Ascending aorta (tissue), 2 donors: Measurements from ENCODE around the gene AKAP7. TPM values are rescaled to one million over a fixed set of nuclear protein-coding genes. Genes with fewer than 3 reads are reported as not detected.
"Not testable (repeated sequence)": the region's sequence is repeated elsewhere in the genome, so short reads cannot be mapped to it uniquely, and the experiment has no call there.

ENCODE experiments used
- DNase-seq, 2 donors: peaks; one replicate each; pipeline ENCODE4 v3.0.0-alpha.2; 2019; ENCODE audit warnings: low spot score in 2 of 2
- H3K27ac ChIP-seq, 2 donors: fragments of 200-600 bp; sonication (generic); one replicate each; pipeline ENCODE4 v1.5.1; 2016 to 2017; ENCODE audit warnings: mild to moderate bottlenecking in 1 of 2
- H3K27me3 ChIP-seq: fragments of 200-600 bp; sonication (generic); one replicate; pipeline ENCODE4 v1.5.1; 2017
- H3K36me3 ChIP-seq, 2 donors: fragments of 200-600 bp; sonication (generic); one replicate each; pipeline ENCODE4 v1.5.1; 2016
- H3K4me1 ChIP-seq, 2 donors: fragments of 200-600 bp; sonication (generic); one replicate each; pipeline ENCODE4 v1.5.1; 2016 to 2017; ENCODE audit warnings: mild to moderate bottlenecking in 1 of 2
- H3K4me3 ChIP-seq, 2 donors: fragments of 200-600 bp; sonication (generic); one replicate each; pipeline ENCODE4 v1.5.1; 2016 to 2017; ENCODE audit warnings: mild to moderate bottlenecking in 1 of 2
- H3K9me3 ChIP-seq, 2 donors: fragments of 200-600 bp; sonication (generic); one replicate each; pipeline ENCODE4 v1.5.1; 2016
- intact Hi-C: fragments of 100-400 bp; cut with DNase I; formaldehyde crosslinking; loops from one replicate; pipeline ENCODE4 v1.15.1; 2023
- total RNA-seq: library from RNA; depleted of rRNA; stranded (reverse); fragments of >200 nt; gene quantifications from one replicate; pipeline ENCODE4 v1.1.0, GENCODE V29; 2016
- TF ChIP-seq, protein P1 (sequence below), 3 experiments: fragments of 200-600 bp in 2 of 3; fragments of 450-650 bp in 1 of 3; sonication (generic) in 2 of 3; IDR thresholded peaks; one replicate each; pipeline ENCODE4 v1.5.1; 2016 to 2019; ENCODE audit warnings: antibody characterized with exemption in 3 of 3, mild to moderate bottlenecking in 1 of 3, moderate library complexity in 1 of 3

AKAP7 gene
- total RNA-seq = 1.3 TPM

DNA sequence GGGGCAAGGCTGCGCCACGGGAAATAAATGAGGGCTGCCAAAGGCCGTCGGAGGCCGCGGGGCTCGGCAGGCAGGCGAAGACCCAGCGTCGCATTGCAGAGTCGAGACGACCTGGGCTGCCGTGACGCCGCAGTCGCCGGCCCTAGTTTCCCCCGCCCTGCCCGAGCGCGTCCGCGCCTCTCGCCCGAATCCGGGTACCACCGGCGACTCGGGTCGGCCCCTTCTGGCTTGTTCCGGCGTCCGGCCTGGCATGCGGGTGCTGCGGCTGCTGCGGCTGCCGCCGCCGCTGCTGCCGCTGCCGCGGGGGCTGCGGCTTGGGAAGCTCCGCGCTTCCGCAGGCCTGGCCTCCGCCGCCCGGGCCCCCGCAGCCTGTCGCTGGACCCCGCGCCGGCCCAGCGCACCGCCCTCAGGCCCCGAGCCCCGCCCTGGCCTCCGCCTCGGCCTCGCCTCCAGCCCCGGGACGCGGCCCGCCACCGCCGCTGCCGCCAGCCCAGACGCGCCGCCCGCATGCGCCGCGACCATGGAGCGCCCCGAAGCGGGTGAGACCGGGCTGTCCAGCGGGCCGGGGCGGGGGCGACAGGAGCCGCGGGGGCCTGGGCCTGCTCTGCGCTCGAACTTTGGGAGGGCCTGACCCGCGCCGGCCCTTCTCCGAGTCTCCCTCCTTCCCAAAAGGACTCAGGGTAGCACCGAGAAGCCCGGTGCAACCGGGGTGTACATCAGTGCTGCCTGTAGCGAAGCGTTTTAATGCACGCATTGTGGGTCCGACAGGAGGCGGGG lies at the start of gene AKAP7:
Gene AKAP7 (plus strand): TSS at position 224 of the 777 bp plus-strand sequence. CDS start 297 bp downstream, at position 521.
- intact Hi-C loops = loop anchor here (1.0 to 10.0 kb wide), 3 partner anchors 72 to 1641 kb away; partner anchors contain the start of gene EPB41L2
- Histone ChIP-seq H3K36me3 (no peaks in the 10 kb centered on the region), H3K4me1 (no peaks in the 10 kb centered on the region), H3K27ac (peak within 1 kb of the TSS; percentile 87 to 94), H3K4me3 (peak within 1 kb of the TSS; percentile 83 to 98), H3K27me3 (no peaks in the 10 kb centered on the region), H3K9me3 (no peaks in the 10 kb centered on the region)
- peak in 1 of 2 donors; percentile 81 for DNase-seq
- TF ChIP-seq, protein P1, sequence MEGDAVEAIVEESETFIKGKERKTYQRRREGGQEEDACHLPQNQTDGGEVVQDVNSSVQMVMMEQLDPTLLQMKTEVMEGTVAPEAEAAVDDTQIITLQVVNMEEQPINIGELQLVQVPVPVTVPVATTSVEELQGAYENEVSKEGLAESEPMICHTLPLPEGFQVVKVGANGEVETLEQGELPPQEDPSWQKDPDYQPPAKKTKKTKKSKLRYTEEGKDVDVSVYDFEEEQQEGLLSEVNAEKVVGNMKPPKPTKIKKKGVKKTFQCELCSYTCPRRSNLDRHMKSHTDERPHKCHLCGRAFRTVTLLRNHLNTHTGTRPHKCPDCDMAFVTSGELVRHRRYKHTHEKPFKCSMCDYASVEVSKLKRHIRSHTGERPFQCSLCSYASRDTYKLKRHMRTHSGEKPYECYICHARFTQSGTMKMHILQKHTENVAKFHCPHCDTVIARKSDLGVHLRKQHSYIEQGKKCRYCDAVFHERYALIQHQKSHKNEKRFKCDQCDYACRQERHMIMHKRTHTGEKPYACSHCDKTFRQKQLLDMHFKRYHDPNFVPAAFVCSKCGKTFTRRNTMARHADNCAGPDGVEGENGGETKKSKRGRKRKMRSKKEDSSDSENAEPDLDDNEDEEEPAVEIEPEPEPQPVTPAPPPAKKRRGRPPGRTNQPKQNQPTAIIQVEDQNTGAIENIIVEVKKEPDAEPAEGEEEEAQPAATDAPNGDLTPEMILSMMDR (IDR thresholded peaks at IDR 0.05) = no peak

DNA sequence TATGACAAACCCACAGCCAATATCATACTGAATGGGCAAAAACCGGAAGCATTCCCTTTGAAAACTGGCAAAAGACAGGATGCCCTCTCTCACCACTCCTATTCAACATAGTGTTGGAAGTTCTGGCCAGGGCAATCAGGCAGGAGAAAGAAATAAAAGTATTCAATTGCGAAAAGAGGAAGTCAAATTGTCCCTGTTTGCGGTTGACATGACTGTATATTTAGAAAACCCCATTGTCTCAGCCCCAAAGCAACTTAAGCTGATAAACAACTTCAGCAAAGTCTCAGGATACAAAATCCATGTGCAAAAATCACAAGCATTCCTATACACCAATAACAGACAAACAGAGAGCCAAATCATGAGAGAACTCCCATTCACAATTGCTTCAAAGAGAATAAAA lies 44.9 kb upstream of the AKAP7 start:
- DNase-seq, intact Hi-C loops, H3K36me3 ChIP-seq, H3K27me3 ChIP-seq, H3K9me3 ChIP-seq, H3K27ac ChIP-seq, H3K4me3 ChIP-seq, H3K4me1 ChIP-seq: not testable (repeated sequence)

DNA sequence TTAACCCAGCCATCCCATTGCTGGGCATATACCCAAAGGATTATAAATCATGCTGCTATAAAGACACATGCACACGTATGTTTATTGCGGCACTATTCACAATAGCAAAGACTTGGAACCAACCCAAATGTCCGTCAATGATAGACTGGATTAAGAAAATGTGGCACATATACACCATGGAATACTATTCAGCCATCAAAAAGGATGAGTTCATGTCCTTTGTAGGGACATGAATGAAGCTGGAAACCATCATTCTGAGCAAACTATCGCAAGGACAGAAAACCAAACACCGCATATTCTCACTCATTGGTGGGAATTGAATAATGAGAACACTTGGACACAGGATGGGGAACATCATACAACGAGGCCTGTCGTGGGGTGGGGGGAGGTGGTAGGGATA lies 43.3 kb upstream of the AKAP7 start:
- intact Hi-C loops, H3K9me3 ChIP-seq, H3K27ac ChIP-seq, H3K4me1 ChIP-seq, H3K4me3 ChIP-seq, H3K27me3 ChIP-seq, H3K36me3 ChIP-seq, DNase-seq: not testable (repeated sequence)

DNA sequence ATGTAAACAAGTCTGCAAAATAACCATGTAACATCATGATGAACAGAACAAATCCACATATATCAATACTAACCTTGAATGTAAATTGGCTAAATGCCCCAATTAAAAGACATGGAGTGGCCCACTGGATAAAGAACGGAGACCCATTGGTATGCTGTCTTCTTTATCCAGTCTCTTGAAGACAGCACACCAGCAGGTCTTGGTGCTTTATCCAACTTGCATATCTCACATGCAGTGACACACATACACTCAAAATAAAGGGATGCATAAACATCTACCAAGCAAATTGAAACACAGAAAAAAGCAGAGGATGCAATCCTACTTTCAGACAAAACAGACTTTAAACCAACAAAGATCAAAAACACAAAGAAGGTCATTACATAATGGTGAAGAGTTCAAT lies 41.9 kb upstream of the AKAP7 start:
- DNase-seq = no peak
- TF ChIP-seq, protein P1 (IDR thresholded peaks at IDR 0.05) = no peak
- Histone ChIP-seq H3K27me3 (no peaks in the 10 kb centered on the region), H3K9me3 (no peaks in the 10 kb centered on the region), H3K36me3 (no peaks in the 10 kb centered on the region), H3K4me1 (no peaks in the 10 kb centered on the region), H3K27ac (no peak overlapping the region), H3K4me3 (no peak overlapping the region)
- intact Hi-C loops = no loop called here

DNA sequence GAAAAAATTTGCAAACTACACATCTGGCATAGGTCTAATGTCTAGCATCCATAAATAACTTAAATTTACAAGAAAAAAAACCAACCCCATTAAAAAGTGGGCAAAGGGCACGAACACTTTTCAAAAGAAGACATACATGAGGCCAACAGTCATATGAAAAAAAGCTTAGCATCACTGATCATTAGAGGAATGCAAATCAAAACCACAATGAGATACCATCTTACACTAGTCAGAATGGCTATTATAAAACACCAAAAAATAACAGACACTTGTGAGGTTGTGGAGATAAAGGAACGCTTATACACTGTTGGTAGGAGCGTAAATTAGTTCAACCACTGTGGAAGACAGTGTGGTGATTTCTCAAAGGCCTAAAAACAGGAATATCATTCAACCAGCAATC lies 38.5 kb upstream of the AKAP7 start:
- intact Hi-C loops = no loop called here
- no peak overlapping the region for H3K27ac ChIP-seq
- H3K9me3 ChIP-seq = no peaks in the 10 kb centered on the region
- TF ChIP-seq, protein P1 (IDR thresholded peaks at IDR 0.05) = no peak
- no peaks in the 10 kb centered on the region for H3K27me3 ChIP-seq
- H3K4me1 ChIP-seq = no peaks in the 10 kb centered on the region
- DNase-seq = no peak
- H3K4me3 ChIP-seq = no peak overlapping the region
- H3K36me3 ChIP-seq = no peaks in the 10 kb centered on the region

DNA sequence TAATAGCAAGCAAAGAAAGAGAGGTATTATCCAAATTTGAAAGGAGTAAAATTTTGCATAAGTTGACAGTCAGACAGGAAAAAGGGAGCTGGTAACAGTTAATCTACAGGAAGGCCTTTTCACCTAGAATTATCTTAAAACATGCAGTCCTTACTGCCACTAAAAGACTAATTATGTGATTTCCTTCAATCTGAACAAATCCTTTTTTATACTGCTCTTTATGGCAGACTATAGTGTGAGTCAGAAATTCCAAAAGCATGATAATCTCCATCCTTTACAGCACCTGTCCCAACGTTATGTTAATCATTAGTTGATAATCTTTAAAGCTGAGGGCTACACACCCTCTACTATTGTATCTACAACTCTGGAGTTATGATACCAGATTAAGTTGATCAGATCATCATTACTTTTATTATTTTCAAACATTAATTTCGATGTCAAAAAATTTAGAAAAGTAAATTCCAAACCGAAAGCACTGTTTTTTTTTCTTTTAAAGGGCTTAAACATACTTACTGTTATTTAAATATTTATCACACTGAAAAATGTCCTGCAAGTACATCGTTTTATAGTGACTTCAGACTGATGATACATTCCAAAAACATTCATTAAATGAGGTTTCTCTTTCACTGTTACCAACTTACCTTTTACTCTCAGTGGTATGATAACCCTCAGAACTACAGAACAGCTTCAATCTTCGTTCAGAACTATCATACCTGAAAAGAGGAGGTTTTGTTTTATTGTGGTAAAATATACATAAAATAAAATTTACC lies 33.2 kb upstream of the AKAP7 start:
- Histone ChIP-seq H3K36me3 (no peaks in the 10 kb centered on the region), H3K4me3 (no peak overlapping the region), H3K27me3 (no peaks in the 10 kb centered on the region), H3K4me1 (no peaks in the 10 kb centered on the region), H3K9me3 (no peaks in the 10 kb centered on the region), H3K27ac (no peak overlapping the region)
- intact Hi-C loops = no loop called here
- DNase-seq = no peak
- TF ChIP-seq, protein P1 (IDR thresholded peaks at IDR 0.05) = no peak
